Heart right ventricle (tissue), 16 donors: ENCODE measurements around the gene ZNF425. TPM values are rescaled to one million over a fixed set of nuclear protein-coding genes. Genes with fewer than 3 reads are reported as not detected.

Experiments used
- ATAC-seq, 8 donors: fragments of 200-7000 bp; cut with Tn5 transposase; one replicate each; pipeline ENCODE4 v1.9.1; 2020; ENCODE audit warnings: mild to moderate bottlenecking in 8 of 8, moderate library complexity in 8 of 8, moderate number of reproducible peaks in 1 of 8
- DNase-seq, 2 donors: peaks; one replicate each; pipeline ENCODE4 v3.0.0-alpha.2; 2020
- H3K27ac ChIP-seq, 10 donors: fragments of 200-600 bp; sonication (generic) in 2 of 10; one replicate each; pipeline versions ENCODE4 v1.5.0 to v1.8.0; 2020 to 2022; ENCODE audit warnings: mild to moderate bottlenecking in 3 of 10
- H3K27me3 ChIP-seq, 7 donors: fragments of 200-600 bp; one replicate each; pipeline ENCODE4 v1.8.0; 2021 to 2022; ENCODE audit warnings: mild to moderate bottlenecking in 2 of 7
- H3K36me3 ChIP-seq, 9 donors: fragments of 200-600 bp; sonication (generic) in 1 of 9; one replicate each; pipeline versions ENCODE4 v1.5.0 to v1.8.0; 2020 to 2022; ENCODE audit warnings: mild to moderate bottlenecking in 2 of 9
- H3K4me1 ChIP-seq, 9 donors: fragments of 200-600 bp; sonication (generic) in 1 of 9; one replicate each; pipeline versions ENCODE4 v1.5.0 to v1.8.0; 2020 to 2022; ENCODE audit warnings: mild to moderate bottlenecking in 4 of 9
- H3K4me3 ChIP-seq, 10 donors: fragments of 200-600 bp; sonication (generic) in 2 of 10; one replicate each; pipeline versions ENCODE4 v1.5.0 to v1.8.0; 2020 to 2022; ENCODE audit warnings: mild to moderate bottlenecking in 7 of 10, moderate library complexity in 2 of 10
- H3K9me3 ChIP-seq, 11 donors: fragments of 200-600 bp in 10 of 11; sonication (generic) in 2 of 11; one replicate each; pipeline versions ENCODE4 v1.5.0 to v1.8.0; 2013 to 2022; ENCODE audit warnings: mild to moderate bottlenecking in 2 of 11, control low read depth in 1 of 11, moderate library complexity in 1 of 11
- WGBS, 2 donors: extraction: QIAGEN DNeasy Blood & Tissue Kit; methylation state at CpG; one replicate each; pipeline ENCODE4 v1.1.7; 2013; ENCODE audit warnings: inconsistent platforms in 1 of 2; 5-methylcytosine and 5-hydroxymethylcytosine counted together
- intact Hi-C, 10 donors: fragments of 100-400 bp; cut with DNase I; formaldehyde crosslinking; loops; one replicate each; pipeline versions ENCODE4 v1.11.1 to v1.14.2; 2022
- polyA plus RNA-seq, 2 donors: library from polyadenylated mRNA; stranded (reverse); fragments of 200-250 nt; gene quantifications; one replicate each; pipeline ENCODE4 v1.2.3, GENCODE V29; 2013
- total RNA-seq, 10 donors: library from RNA; stranded (reverse); fragmentation: NEBNext Ultra II Directional in 3 of 10; extraction: Animal tissue kit (Norgen Biotek cat#: 25700) in 3 of 10; gene quantifications; one replicate each; pipeline versions ENCODE4 v1.2.1 to v1.2.4, GENCODE V29; 2021 to 2023
- TF ChIP-seq, protein P1 (sequence below), 9 donors: fragments of 200-600 bp; sonication (generic) in 2 of 9; IDR thresholded peaks; one replicate each; pipeline versions ENCODE4 v1.5.0 to v1.8.0; 2021 to 2022; ENCODE audit warnings: antibody characterized with exemption in 9 of 9, mild to moderate bottlenecking in 5 of 9, moderate library complexity in 1 of 9
- donor health status: Arrhythmogenic right ventricular cardiomyopathy.
- donor health status: ischemic (EF 13 %, LVEDD 7.1; RV severe dilation, severe dysfunction).
- donor health status: healthy with polysubstance abuse.
- donor health status: DM: no; HTN: yes; CAD: no.
- donor health status: DM: no; HTN: no; CAD: no.
- donor health status: ischemic (EF 25% LVEDD 6.9; RV normal size, moderate dysfunction).
- donor health status: ischemic (EF 25% LVEDD 5.7; RV mildly dilated, moderate dysfunction).
- donor health status: healthy.
- donor health status: DM: yes; HTN: yes; CAD: no.
- donor health status: Ischemic cardiomyopathy.
- donor health status: ischemic (EF 35%, LVEDD 5.7; RV mildly dilated, moderate dysfunction).
- donor health status: nonischemic (EF 11% LVEDD 7.7; RV severe dilation, severe dysfunction).
- donor health status: DM: yes; HTN: yes; CAD: no.
- donor health status: PGD.
- donor health status: ischemic (EF 29% LVEDD 5.4; RV normal size, mild dysfunction).
- donor health status: nonischemic (EF 23%, LVEDD 6.1; RV moderate dilation, normal function).

ZNF425 gene
- total and polyA plus RNA-seq, 12 donors, result 0.28 to 1.2 (median 0.73) TPM

DNA sequence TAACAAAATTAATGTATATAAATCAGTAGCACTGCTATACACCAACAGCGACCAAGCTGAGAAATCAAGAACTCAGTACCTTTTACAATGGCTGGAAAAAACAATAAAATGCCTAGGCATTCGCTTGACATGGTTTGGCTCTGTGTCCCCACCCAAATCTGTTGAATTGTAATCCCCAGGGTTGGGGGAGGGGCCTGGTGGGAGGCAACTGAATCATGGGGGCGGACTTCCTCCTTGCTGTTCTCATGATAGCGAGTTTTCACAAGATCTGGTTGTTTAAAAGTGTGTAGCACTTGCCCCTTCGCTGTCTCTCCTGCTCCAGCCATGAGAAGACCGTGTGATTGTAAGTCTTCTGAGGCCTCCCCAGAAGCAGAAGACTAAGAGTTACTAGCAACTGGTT is 44.2 kb downstream of the ZNF425 start:
- WGBS, 2 donors, result 89 to 93% methylated on average over 6 of the region's 6 CpGs
- Histone ChIP-seq H3K27ac (no peak overlapping the region), H3K36me3 (peaks cover 0 to 48% (median 0%) of the 10 kb centered on the region in 9 donors), H3K4me1 (peaks cover 0 to 10% (median 0%) of the 10 kb centered on the region in 9 donors), H3K4me3 (no peak overlapping the region), H3K9me3 (peaks cover 0 to 11% (median 0%) of the 10 kb centered on the region in 11 donors), H3K27me3 (no peaks in the 10 kb centered on the region)
- intact Hi-C loops, result loop anchor here in 1 of 10 donors (5.0 kb wide), 1 partner anchor 70 kb away; no protein-coding TSS in a partner anchor
- TF ChIP-seq, protein P1, sequence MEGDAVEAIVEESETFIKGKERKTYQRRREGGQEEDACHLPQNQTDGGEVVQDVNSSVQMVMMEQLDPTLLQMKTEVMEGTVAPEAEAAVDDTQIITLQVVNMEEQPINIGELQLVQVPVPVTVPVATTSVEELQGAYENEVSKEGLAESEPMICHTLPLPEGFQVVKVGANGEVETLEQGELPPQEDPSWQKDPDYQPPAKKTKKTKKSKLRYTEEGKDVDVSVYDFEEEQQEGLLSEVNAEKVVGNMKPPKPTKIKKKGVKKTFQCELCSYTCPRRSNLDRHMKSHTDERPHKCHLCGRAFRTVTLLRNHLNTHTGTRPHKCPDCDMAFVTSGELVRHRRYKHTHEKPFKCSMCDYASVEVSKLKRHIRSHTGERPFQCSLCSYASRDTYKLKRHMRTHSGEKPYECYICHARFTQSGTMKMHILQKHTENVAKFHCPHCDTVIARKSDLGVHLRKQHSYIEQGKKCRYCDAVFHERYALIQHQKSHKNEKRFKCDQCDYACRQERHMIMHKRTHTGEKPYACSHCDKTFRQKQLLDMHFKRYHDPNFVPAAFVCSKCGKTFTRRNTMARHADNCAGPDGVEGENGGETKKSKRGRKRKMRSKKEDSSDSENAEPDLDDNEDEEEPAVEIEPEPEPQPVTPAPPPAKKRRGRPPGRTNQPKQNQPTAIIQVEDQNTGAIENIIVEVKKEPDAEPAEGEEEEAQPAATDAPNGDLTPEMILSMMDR (IDR thresholded peaks at IDR 0.05), result no peak
- no peak for DNase-seq
- no peak for ATAC-seq

DNA sequence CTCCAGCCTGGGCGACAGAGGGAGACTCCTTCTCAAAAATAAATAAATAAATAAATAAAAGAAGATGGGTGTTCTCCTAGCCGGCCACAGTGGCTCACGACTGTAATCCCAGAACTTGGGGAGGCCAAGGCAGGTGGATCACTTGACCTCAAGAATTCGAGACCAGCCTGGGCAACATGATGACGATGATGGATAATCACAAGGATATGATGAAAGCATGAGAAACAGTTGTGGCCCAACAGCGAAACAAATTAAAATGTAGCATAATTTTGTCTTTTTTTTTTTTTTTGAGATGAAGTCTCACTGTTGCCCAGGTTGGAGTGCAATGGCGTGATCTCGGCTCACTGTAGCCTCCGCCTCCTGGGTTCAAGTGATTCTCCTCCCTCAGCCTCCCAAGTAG is 48.5 kb downstream of the ZNF425 start:
- ATAC-seq (no peak), DNase-seq (no peak)
- Histone ChIP-seq H3K27ac (no peak overlapping the region), H3K9me3 (no peaks in the 10 kb centered on the region), H3K4me3 (no peak overlapping the region), H3K27me3 (no peaks in the 10 kb centered on the region), H3K36me3 (peaks cover 0 to 55% (median 3%) of the 10 kb centered on the region in 9 donors), H3K4me1 (peaks cover 0 to 9% (median 0%) of the 10 kb centered on the region in 9 donors)
- WGBS, 2 donors, result 86 to 87% methylated on average over 9 of the region's 9 CpGs
- intact Hi-C loops, result no loop called here
- TF ChIP-seq, protein P1 (IDR thresholded peaks at IDR 0.05), result no peak

DNA sequence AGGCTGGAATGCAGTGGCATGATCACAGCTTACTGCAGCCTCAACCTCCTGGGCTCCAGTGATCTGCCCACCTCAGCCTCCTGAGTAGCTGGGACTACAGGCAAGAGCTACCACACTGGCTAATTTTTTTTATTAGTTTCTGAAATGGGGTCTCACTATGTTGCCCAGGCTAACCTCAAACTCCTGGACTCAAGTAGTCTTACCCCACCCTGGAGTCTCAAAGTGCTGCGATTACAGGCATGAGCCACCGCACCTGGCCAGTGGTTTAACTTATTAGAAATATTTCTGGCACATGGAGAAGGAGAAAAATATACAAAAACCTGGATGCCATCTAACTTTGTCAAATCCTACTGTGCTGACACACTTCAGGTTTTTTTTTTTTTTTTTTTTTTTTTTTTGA is 50.8 kb downstream of the ZNF425 start:
- Histone ChIP-seq H3K27ac (no peak overlapping the region), H3K4me3 (no peak overlapping the region), H3K36me3 (peaks cover 0 to 75% (median 26%) of the 10 kb centered on the region in 9 donors), H3K27me3 (no peaks in the 10 kb centered on the region), H3K9me3 (no peaks in the 10 kb centered on the region), H3K4me1 (peaks cover 0 to 12% (median 0%) of the 10 kb centered on the region in 9 donors)
- TF ChIP-seq, protein P1 (IDR thresholded peaks at IDR 0.05), result no peak
- WGBS, 2 donors, result 98 to 100% methylated on average over 2 of the region's 2 CpGs
- DNase-seq, result no peak
- ATAC-seq, result no peak
- intact Hi-C loops, result no loop called here

DNA sequence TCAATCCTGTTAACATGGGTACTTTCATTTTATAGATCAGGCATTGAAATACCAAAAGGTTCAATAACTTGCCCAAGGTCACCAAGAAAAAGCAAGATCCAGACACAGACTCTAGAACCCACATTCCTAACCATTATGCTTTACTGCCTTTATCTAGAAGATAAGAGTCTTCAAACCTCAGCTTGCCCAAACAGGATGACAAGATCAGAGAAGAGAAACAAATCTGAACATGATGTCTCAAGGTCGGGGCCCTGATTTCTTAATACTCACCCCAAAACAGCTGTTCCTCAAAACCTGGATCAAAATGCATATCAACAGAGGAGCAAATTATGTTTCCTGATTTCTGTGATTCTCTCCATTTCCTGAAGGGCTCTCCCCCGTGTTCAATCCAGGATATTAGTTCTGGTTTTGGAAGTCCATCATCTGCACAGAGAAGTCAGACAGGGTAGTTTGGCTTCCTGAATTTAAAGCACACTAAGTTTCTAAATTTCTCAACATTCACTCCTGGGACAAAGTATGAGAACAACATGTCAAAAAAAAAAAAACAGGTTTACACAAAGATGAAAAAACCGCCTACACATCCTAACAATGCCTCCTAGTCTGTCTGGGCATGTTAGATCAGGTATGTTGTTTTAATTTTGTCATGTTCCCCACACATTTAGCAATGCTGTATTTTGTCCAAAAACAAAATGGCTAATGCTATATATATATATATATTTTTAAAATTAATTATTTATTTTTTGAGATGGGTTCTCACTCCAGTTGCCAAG is 51.8 kb downstream of the ZNF425 start:
- no peaks in the 10 kb centered on the region for H3K27me3 ChIP-seq
- H3K4me1 ChIP-seq, result peaks cover 0 to 12% (median 0%) of the 10 kb centered on the region in 9 donors
- intact Hi-C loops, result no loop called here
- TF ChIP-seq, protein P1 (IDR thresholded peaks at IDR 0.05), result no peak
- H3K9me3 ChIP-seq, result no peaks in the 10 kb centered on the region
- no peak for ATAC-seq
- no peak for DNase-seq
- 82 to 85% methylated on average over 3 of the region's 3 CpGs for WGBS, 2 donors
- peaks cover 0 to 73% (median 26%) of the 10 kb centered on the region in 9 donors for H3K36me3 ChIP-seq
- H3K4me3 ChIP-seq, result no peak overlapping the region
- no peak overlapping the region for H3K27ac ChIP-seq
